GM18907 (cell line): ENCODE measurements around the gene TM2D3.

Experiments
- ATAC-seq: cut with Tn5 transposase; IDR thresholded peaks from one replicate; pipeline ENCODE4 v1.9.1; 2021; ENCODE audit warnings: mild to moderate bottlenecking, moderate library complexity; ENCODE audit not compliant: unreplicated experiment

Gene TM2D3

DNA sequence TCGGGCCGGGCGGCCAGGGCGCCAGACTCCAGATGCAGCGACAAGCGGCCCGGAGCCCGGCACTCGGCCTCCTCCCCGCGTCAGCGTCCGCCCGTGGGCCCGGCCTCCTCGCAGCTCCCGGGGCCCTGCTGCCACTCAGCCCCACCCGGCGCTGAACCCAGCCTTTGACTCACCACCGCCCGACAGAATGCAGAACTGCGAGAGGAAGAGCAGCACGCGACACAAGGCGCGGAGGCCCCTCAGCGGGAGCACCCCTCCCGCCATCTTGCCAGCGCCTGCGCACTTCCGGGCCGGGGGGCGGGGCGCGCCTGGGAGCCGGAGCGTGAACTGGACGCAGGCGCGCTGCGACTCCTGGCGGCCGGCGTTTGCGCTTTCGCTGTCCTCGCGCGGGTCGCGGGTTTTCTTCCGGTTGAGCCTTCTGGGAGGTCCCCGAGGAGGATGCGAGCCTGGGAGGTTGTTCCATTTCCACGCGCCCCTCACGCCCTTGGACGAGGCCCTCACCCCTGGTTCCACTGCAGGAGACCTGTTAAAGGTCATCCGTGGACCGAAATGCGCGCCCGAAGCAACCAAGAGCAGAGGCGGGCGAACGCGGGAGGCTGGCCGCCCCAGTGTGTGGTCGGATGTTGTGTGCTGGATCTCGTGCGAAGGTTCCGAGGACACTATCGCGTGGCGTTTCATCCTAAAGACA is at the start of gene TM2D3:
Gene TM2D3 (minus strand): TSS at position 284 of the 688 bp plus-strand sequence. CDS start 20 bp downstream, at position 264.
- ATAC-seq = peak; percentile 89

- no peak for ATAC-seq
These were observed 46.1 kb upstream of the TM2D3 start for GRCh38 chr15:101698314-101698713.

DNA sequence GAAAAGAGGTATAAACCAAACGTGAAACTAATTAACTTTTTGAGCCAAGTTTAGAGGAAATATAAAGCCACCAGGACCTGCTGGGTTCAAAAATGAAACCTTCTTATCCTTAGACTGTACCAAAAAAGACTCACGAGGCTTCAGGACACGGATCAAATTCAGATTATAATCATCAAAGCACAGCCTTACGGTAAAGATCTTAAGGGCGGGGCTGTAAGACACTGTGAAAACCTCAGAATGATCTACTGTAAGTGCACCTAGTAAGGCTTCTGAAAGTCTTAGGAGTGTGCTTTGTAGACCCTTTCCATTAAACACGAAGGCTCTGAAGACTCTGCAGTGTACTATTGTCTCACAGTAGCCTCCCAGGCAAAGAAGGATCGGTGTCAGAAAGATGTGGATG is 45.3 kb upstream of the TM2D3 start:
- ATAC-seq = no peak

GRCh38 chr15:101696829-101697228 is 44.6 kb upstream of the TM2D3 start:
- ATAC-seq = no peak

DNA sequence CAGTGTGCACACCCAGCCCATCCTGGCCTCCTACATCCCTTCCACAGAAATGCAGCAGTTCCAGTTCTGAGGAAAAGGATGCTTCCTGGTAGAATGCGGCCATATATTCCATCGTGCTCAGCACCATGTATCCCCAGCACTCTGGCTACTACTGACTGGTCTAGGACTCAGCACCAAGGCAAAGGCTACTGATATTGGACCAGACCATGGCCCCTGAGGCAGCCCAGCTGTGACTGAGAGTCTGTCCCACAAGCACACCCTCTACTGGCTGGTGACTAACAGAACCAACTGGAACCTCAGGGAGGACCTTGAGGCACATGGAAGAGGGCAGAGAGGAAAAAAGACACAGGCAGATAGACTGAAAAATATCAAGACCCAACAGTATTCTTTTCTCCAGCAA is 42.1 kb upstream of the TM2D3 start:
- ATAC-seq = no peak

DNA sequence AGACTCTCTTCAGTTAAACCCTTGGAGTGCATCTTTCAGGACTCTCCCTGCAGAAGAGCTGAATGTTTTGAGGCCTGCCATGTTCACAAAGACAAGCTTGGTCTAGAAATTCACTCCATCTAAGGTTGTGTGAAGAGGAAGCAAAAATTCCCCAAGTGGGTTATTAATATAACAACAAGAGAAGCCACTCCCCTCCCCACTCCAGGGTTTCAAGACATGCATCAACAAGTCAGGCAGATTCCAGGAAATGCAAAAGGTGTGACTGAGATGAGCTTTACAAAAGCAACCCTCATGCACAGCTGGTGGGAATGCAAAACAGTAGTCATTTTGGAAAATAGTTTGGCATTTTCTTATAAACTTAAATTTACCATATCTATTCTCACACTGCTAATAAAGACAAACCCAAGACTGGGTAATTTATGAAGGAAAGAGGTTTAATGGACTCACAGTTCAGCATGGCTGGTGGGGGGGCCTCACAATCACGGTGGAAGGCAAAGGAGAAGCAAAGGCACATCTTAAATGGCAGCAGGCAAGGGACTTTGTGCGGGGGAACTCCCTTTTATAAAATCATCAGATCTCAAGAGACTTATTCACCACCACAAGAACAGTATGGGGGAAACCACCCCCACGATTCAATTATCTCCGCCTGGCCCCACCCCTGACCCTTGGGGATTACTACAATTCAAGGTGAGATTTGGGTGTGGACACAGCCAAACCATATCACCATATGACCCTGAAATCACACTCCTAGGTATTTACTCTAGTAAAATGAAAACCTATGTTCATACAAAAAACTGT is 40.8 kb upstream of the TM2D3 start:
- no peak for ATAC-seq

DNA sequence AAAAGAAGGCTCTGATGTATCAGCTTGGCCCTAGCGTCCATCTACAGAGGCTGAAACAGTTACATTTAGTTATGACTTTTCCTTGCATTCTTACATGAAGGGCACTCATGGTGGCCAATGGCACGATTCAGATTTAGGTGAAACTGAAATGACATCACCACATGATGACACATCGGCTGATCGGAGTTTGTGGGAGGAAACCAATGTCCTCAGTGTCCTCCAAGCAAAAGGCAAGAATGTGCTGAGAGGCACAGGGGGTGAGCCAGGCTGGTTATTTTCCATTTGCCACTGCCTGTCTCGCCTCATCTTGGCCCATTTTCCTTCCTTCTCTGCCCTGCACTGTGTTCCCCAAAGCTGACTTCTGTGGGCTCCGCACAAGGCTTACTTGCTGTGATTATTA is 37.7 kb upstream of the TM2D3 start:
- no peak for ATAC-seq

GRCh38 chr15:101686718-101687117 is 34.5 kb upstream of the TM2D3 start:
- ATAC-seq = no peak

DNA sequence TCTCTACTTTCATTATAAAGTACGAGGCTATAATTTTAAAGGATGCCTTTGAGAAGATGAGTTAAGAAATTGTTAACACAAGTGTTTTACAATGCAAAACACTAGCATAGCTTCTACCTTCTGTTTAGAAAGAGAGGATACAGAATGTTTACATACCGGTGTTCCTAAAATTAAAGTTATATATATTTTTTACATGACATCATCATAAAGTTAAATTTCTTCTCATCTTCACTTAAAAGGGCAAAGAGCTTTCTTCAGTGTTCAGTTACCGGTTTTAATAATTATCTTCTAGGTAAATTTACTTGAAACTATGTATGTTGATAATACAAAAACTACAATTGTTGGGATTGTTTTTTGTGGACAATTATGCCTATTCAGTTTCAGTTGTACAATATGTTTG is 32.7 kb upstream of the TM2D3 start:
- ATAC-seq = no peak

GRCh38 chr15:101684384-101684783 is 32.2 kb upstream of the TM2D3 start:
- ATAC-seq = no peak

- no peak for ATAC-seq
These were observed 27.6 kb upstream of the TM2D3 start for GRCh38 chr15:101679806-101680205.

GRCh38 chr15:101676921-101677329 is 24.7 kb upstream of the TM2D3 start:
- no peak for ATAC-seq

DNA sequence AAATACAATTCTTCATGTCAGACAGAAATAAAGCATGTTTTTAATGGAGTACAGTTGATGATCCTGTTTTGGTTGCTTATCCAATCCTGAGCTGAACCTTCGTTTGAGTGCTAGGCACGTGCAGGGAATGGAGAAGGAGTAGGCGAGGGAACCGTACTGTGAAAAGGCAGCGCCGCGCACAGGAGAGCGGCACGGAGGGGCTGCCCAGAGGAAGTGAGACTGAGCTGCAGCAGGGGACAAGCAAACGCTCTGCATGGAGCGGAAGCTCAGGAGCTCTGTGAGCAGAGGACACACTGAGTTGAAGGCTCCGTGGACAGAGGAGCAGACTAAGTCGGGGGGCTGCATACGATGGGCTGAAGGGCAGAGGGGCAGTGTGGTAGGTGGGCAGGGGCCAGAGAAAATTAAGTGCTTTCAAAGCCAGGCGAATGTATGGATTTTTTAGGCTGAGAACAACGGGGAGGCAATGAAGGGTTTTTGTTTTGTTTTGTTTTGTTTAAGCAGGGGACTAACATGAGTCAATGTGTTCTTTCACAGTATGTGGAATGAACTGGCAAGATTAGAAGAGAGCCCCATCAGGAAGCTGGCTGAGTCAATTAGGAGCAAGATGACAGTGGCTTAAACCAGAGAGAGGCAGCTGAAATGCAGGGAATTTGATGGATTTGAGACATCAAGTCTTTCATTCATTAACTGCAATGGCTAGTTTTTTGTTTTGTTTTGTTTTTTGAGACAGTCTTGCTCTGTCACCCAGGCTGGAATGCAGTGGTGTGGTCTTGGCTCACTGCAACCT is 23.8 kb upstream of the TM2D3 start:
- ATAC-seq = no peak

- ATAC-seq = no peak
These were observed 22.8 kb upstream of the TM2D3 start for GRCh38 chr15:101675015-101675414.

- ATAC-seq = no peak
These were observed 20.1 kb upstream of the TM2D3 start for GRCh38 chr15:101672298-101672697.

DNA sequence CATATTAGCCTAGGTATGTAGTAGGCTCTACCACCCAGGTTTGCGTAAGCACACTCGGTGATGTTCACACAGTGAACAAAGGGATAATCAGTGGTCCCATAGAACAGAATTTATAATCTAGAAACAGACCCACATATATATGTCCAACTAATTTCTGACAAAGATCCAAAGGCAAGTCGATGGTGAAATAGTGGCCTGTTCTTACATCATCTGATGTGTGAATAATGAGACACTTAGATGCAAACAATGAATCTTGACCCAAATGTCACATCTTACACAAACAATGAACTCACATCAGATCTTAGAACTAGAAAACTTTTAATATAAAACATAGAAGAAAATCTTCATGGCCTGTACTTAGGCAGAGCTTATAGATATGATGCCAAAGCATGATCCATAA is 17.6 kb upstream of the TM2D3 start:
- no peak for ATAC-seq

GRCh38 chr15:101667881-101668280 is 15.7 kb upstream of the TM2D3 start:
- no peak for ATAC-seq

DNA sequence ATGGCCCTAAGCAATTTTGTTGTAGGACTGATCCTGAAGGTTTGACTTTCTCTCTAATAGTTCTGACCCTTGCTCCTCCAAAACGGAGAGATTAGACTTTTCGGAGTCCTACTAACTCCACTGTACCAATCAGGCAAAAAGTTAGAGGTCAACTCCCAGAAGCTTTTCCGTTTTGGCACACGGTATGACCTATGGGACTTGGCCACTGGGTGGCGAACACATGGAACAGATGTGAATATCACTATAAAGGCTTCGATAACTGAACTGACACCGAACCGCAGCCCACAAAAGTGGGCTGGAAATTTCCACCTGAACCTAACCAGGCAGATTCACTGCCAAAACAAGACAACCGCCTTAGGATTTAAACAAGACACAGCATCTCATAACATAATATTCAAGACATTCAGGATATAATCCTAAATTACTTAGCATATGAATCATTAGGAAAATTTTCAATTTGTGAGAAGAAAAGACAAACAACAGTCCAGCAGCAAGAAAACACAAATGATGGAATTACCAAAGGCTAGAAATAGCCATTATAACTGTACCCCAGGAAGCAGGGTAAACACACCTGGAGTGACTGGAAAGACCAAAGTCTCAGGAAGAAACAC is 12.2 kb upstream of the TM2D3 start:
- no peak for ATAC-seq

DNA sequence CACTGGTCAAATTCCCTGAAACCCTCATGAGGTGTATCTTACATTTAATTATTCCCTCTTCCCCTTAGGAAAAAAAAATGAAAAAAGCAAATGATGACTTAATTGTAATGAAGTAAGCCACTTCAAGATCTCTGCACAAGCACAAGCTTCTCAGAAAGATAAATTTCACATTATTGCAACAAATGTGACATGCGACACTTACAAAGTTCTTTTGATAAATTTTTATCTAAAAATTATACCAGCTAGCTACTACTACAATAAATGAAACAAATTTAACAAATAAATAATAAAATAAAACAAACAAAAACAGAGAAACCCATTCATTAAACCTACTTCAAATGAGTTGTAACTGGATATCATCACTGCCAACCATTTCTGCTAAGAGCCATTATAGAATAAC is 10.0 kb upstream of the TM2D3 start:
- no peak for ATAC-seq

GRCh38 chr15:101660005-101660404 is 7.8 kb upstream of the TM2D3 start:
- ATAC-seq = no peak
